Activated CD8-positive, alpha-beta T cell treated with anti-CD3 and anti-CD28 coated beads for 36 hours (primary cell): ENCODE data around the gene TMEFF2. TPM values are rescaled to one million over a fixed set of nuclear protein-coding genes. Genes with fewer than 3 reads are reported as not detected.

Experiments
- ATAC-seq: fragments of 200-7000 bp; cut with Tn5 transposase; one replicate; pipeline ENCODE4 v1.10.0; 2021; ENCODE audit warnings: mild to moderate bottlenecking, moderate library complexity
- CTCF ChIA-PET: fragments of 350-600 bp; sonication (Branson Sonifier 250); formaldehyde crosslinking; loops from one replicate; lab custom pipeline; 2021; ENCODE audit warnings: antibody characterized with exemption; lab: Charles Lee
- POLR2A ChIA-PET: fragments of 350-600 bp; sonication (Branson Sonifier 250); formaldehyde crosslinking; loops from one replicate; lab custom pipeline; 2021; ENCODE audit warnings: antibody characterized with exemption; lab: Charles Lee
- DNase-seq: peaks from one replicate; pipeline ENCODE4 v3.0.0-alpha.2; 2020
- H3K27ac Mint-ChIP-seq: one replicate; pipeline ENCODE4 v1.8.0; 2021; ENCODE audit warnings: mild to moderate bottlenecking, mixed read lengths
- H3K27me3 Mint-ChIP-seq: one replicate; pipeline ENCODE4 v1.8.0; 2021; ENCODE audit warnings: mixed read lengths
- H3K36me3 Mint-ChIP-seq: one replicate; pipeline ENCODE4 v1.8.0; 2021; ENCODE audit warnings: low read depth, mixed read lengths
- H3K4me1 Mint-ChIP-seq: one replicate; pipeline ENCODE4 v1.8.0; 2021; ENCODE audit warnings: low read depth, mixed read lengths
- H3K4me3 Mint-ChIP-seq: one replicate; pipeline ENCODE4 v1.8.0; 2021; ENCODE audit warnings: mild to moderate bottlenecking, moderate library complexity, mixed read lengths
- H3K9me3 Mint-ChIP-seq: one replicate; pipeline ENCODE4 v1.8.0; 2021; ENCODE audit warnings: mixed read lengths
- intact Hi-C: fragments of 100-400 bp; cut with micrococcal nuclease; formaldehyde crosslinking; loops from one replicate; pipeline ENCODE4 v1.10.0; 2022
- total RNA-seq, 2 experiments: library from RNA; stranded (reverse); gene quantifications; one replicate each; pipeline ENCODE4 v1.2.3, GENCODE V29; 2021
- TF ChIP-seq, protein P1 (sequence below): fragments of 200-600 bp; IDR thresholded peaks from one replicate; pipeline ENCODE4 v1.8.0; 2022; ENCODE audit warnings: antibody characterized with exemption, mild to moderate bottlenecking

TMEFF2 gene
- total RNA-seq, 2 experiments from 2014 or later = not detected

DNA sequence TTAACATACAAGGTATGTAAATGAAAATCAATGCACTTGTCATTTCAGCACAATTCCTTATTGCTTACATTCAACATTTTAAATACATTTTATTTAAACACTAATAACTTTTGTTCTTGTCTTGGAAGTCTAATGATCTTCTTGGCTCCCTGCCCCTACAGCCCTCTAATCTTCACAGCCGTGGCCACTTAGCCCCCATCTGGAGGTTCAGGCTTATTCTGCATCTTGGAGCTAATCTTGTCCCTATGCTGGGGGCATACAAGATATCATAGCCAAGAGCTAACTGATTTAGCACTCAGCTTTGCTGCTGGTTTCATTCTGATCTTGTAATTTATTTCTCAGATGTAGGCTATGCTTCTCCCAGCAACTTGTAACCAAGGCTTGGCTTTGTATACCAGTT, 140.8 kb downstream of the TMEFF2 start:
- H3K27me3 Mint-ChIP-seq = peaks cover 8% of the 10 kb centered on the region
- no peaks in the 10 kb centered on the region for H3K9me3 Mint-ChIP-seq
- TF ChIP-seq, protein P1, sequence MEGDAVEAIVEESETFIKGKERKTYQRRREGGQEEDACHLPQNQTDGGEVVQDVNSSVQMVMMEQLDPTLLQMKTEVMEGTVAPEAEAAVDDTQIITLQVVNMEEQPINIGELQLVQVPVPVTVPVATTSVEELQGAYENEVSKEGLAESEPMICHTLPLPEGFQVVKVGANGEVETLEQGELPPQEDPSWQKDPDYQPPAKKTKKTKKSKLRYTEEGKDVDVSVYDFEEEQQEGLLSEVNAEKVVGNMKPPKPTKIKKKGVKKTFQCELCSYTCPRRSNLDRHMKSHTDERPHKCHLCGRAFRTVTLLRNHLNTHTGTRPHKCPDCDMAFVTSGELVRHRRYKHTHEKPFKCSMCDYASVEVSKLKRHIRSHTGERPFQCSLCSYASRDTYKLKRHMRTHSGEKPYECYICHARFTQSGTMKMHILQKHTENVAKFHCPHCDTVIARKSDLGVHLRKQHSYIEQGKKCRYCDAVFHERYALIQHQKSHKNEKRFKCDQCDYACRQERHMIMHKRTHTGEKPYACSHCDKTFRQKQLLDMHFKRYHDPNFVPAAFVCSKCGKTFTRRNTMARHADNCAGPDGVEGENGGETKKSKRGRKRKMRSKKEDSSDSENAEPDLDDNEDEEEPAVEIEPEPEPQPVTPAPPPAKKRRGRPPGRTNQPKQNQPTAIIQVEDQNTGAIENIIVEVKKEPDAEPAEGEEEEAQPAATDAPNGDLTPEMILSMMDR = no peak
- intact Hi-C loops = no loop called here
- ATAC-seq = no peak
- no peak overlapping the region for H3K4me3 Mint-ChIP-seq
- no peaks in the 10 kb centered on the region for H3K36me3 Mint-ChIP-seq
- DNase-seq = no peak
- ChIA-PET POLR2A (no interaction called here), CTCF (interaction anchor here (0.9 to 1.0 kb wide), 2 partner anchors 8 to 108 kb away, joined by 3 to 4 read pairs; no protein-coding TSS in a partner anchor)
- no peaks in the 10 kb centered on the region for H3K4me1 Mint-ChIP-seq
- H3K27ac Mint-ChIP-seq = no peak overlapping the region

- Mint-ChIP-seq H3K36me3 (no peaks in the 10 kb centered on the region), H3K27ac (no peak overlapping the region), H3K27me3 (peaks cover 10% of the 10 kb centered on the region), H3K9me3 (no peaks in the 10 kb centered on the region), H3K4me1 (no peaks in the 10 kb centered on the region), H3K4me3 (no peak overlapping the region)
- intact Hi-C loops = no loop called here
- ATAC-seq = no peak
- TF ChIP-seq, protein P1 = no peak
- DNase-seq = no peak
- ChIA-PET POLR2A (no interaction called here), CTCF (interaction anchor here (1.6 kb wide), 1 partner anchor 111 kb away, joined by 5 read pairs; no protein-coding TSS in a partner anchor)
These were observed 143.2 kb downstream of the TMEFF2 start for GRCh38 chr2:192051533-192051932.

- ChIA-PET CTCF (no interaction called here), POLR2A (no interaction called here)
- Mint-ChIP-seq H3K4me3 (no peak overlapping the region), H3K9me3 (no peaks in the 10 kb centered on the region), H3K36me3 (no peaks in the 10 kb centered on the region), H3K4me1 (no peaks in the 10 kb centered on the region), H3K27ac (no peak overlapping the region), H3K27me3 (peaks cover 10% of the 10 kb centered on the region)
- TF ChIP-seq, protein P1 = no peak
- intact Hi-C loops = no loop called here
- ATAC-seq = no peak
- DNase-seq = no peak
These were observed 145.4 kb downstream of the TMEFF2 start for GRCh38 chr2:192049362-192049761.

DNA sequence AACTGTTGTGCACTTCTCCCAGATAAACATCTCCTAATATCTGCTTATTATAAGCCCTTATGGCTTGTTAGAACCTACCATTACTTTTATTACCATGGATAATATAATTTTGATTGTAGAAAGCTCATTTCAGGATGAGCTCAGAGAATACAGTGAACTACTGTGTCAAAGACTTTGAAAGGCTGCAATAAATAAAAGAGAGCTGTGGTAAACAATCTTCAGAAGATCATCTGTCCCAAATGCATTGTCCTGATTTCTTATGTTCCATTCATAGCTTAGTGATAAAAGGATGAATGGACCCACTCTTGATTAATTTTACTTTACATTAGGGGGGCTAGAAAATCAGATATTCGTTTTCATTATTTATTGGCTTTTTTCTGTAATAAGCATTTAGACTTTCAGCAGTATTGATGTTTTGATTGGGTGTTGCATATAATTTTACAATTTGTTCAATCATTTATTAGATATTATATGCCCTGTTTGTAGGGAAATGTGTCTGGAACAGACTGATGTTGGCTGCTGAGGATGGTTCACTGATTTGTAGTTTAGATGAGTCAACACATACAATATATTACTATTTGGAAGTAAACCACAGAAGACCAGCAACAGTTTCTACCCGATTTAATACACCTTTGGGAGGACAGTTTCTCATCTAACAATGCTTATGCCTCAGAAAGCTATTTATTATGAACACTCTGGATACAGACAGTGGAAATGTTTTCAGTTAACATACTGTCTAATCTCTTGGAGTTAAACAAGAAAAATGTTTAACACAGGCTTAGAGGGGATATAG, 147.2 kb downstream of the TMEFF2 start:
- intact Hi-C loops = no loop called here
- ChIA-PET POLR2A (no interaction called here), CTCF (no interaction called here)
- Mint-ChIP-seq H3K4me3 (no peak overlapping the region), H3K4me1 (no peaks in the 10 kb centered on the region), H3K9me3 (no peaks in the 10 kb centered on the region), H3K27ac (no peak overlapping the region), H3K27me3 (peaks cover 7% of the 10 kb centered on the region), H3K36me3 (no peaks in the 10 kb centered on the region)
- ATAC-seq (no peak), DNase-seq (no peak)
- TF ChIP-seq, protein P1 = no peak

DNA sequence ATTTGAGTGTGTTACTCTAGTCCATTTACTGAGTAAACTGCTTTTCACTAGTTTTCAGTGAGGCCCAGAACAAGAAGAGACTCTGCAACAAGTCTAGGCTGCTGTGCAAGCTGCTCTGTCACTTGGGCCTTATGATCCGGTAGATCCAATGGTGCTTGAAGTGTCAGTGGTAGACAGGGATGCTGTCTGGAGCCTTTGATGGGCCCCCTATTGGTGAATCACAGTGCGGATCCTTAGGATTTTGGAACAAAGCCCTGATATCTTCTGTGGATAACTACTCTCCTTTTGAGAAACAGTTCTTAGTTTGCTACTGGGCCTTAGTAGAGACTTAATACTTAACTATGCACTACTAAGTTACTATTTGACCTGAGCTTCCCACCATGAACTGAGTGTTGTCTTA, 150.2 kb downstream of the TMEFF2 start:
- ChIA-PET POLR2A (no interaction called here), CTCF (no interaction called here)
- no peak overlapping the region for H3K4me3 Mint-ChIP-seq
- no peaks in the 10 kb centered on the region for H3K9me3 Mint-ChIP-seq
- no peak for ATAC-seq
- DNase-seq = no peak
- intact Hi-C loops = no loop called here
- peaks cover 2% of the 10 kb centered on the region for H3K27me3 Mint-ChIP-seq
- no peaks in the 10 kb centered on the region for H3K36me3 Mint-ChIP-seq
- TF ChIP-seq, protein P1 = no peak
- no peaks in the 10 kb centered on the region for H3K4me1 Mint-ChIP-seq
- no peak overlapping the region for H3K27ac Mint-ChIP-seq
